ENCODE data around the gene IGFL1. TPM values are rescaled to one million over a fixed set of nuclear protein-coding genes. Genes with fewer than 3 reads are reported as not detected.
"Not testable (repeated sequence)": the region's sequence is repeated elsewhere in the genome, so short reads cannot be mapped to it uniquely, and the experiment has no call there.

The IGFL1 gene
- total and polyA plus RNA-seq, 2 experiments from 2014 or later, result not detected

GRCh38 chr19:46211201-46211881 is 18.2 kb upstream of the IGFL1 start:
- H3K27ac ChIP-seq (ENCODE audit: low read depth), result peak overlapping the region; percentile 81
- Mint-ChIP-seq H3K27me3 (ENCODE audit: insufficient read depth, low read depth, poor library complexity) (peaks cover 5% of the 10 kb centered on the region), H3K36me3 (ENCODE audit: low read depth) (no peaks in the 10 kb centered on the region), H3K4me1 (peaks cover 27% of the 10 kb centered on the region), H3K4me3 (peak overlapping the region; percentile 28; the same call in 2 of the 3 replicates), H3K27ac (peak overlapping the region; percentile 70), H3K9me3 (peaks cover 3% of the 10 kb centered on the region; the same call in 2 of the 3 replicates)
- ATAC-seq (peak; percentile 95), DNase-seq (ENCODE audit: low spot score) (peak; percentile 89)
- no peaks in the 10 kb centered on the region for H4K20me1 ChIP-seq (replicated peaks; ENCODE audit: insufficient read depth)
- no peaks in the 10 kb centered on the region for H3K36me3 ChIP-seq (ENCODE audit: insufficient read depth)
- no peaks in the 10 kb centered on the region for H3K27me3 ChIP-seq (ENCODE audit: insufficient read depth)
- no peaks in the 10 kb centered on the region for H3K79me2 ChIP-seq (replicated peaks; ENCODE audit: insufficient read depth)
- TF ChIP-seq CREB1 (CRISPR knock-in tag; IDR thresholded peaks at IDR 0.05; ENCODE audit: low read depth), result no peak
- peak; percentile 29; the same call in 1 of the 2 replicates for TF ChIP-seq ZNF462 (CRISPR knock-in tag; IDR thresholded peaks at IDR 0.05)
- no peak overlapping the region for H2AFZ ChIP-seq
- H3K4me3 ChIP-seq, result no peak overlapping the region
- H3K4me2 ChIP-seq, result peak overlapping the region; percentile 47
- H3K9me2 ChIP-seq (ENCODE audit: insufficient read depth), result peaks cover 6% of the 10 kb centered on the region; the same call in 1 of the 2 replicates
- H3K4me1 ChIP-seq (ENCODE audit: insufficient read depth), result no peaks in the 10 kb centered on the region
- no peaks in the 10 kb centered on the region for H3F3A ChIP-seq (replicated peaks; ENCODE audit: low read depth)

GRCh38 chr19:46212592-46212991 is 16.9 kb upstream of the IGFL1 start:
- not testable (repeated sequence) for H3K4me3 ChIP-seq; H3K4me2 ChIP-seq; H2AFZ ChIP-seq; H3K9me2 ChIP-seq (ENCODE audit: insufficient read depth); H3K4me3 Mint-ChIP-seq; H3K9me3 Mint-ChIP-seq; H3K27me3 Mint-ChIP-seq (ENCODE audit: insufficient read depth, low read depth, poor library complexity); H3K27me3 ChIP-seq (ENCODE audit: insufficient read depth); H3F3A ChIP-seq (replicated peaks; ENCODE audit: low read depth); H4K20me1 ChIP-seq (replicated peaks; ENCODE audit: insufficient read depth); DNase-seq (ENCODE audit: low spot score); H3K79me2 ChIP-seq (replicated peaks; ENCODE audit: insufficient read depth); H3K27ac Mint-ChIP-seq; H3K36me3 ChIP-seq (ENCODE audit: insufficient read depth); H3K36me3 Mint-ChIP-seq (ENCODE audit: low read depth); ATAC-seq; H3K4me1 ChIP-seq (ENCODE audit: insufficient read depth)
- H3K27ac ChIP-seq (ENCODE audit: low read depth), result peak overlapping the region; percentile 61; the same call in 1 of the 2 replicates
- peaks cover 27% of the 10 kb centered on the region for H3K4me1 Mint-ChIP-seq
